Kidney capillary endothelial cell (primary cell): ENCODE results near the gene JUND.

Experiments
- DNase-seq: peaks from one replicate; pipeline ENCODE4 v3.0.0-alpha.2; 2018; ENCODE audit warnings: low spot score

Gene JUND

DNA sequence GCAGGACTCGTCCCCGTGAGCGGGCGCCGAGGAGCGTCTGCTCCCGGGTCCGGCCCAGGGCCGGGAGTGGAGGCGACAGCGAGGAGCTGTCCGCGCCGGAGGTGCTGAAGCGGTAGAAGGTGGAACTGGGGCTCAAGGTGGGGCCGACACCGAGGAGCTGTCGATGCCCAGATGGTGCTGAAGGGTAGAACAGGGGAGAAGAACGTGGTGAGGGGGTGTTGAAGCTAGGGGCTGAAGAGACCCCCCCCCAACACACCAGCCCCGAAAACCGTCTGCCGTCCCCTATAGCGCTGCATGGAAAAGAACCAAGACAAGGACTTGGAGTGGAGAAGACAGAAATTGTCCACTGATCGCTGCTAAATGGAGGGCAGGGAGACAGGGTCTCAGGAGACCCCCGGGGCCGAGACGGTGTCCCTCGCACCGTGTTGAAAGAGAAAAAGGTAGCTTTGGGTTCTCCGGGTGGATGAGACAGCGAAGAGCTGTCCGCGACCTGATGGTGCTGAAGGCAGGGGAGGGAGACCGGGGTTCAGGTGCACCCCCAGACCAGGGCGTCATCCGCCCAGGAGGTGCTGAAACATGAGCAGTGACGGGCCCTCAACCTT is 48.1 kb downstream of the JUND start:
- peak; percentile 30 for DNase-seq

DNA sequence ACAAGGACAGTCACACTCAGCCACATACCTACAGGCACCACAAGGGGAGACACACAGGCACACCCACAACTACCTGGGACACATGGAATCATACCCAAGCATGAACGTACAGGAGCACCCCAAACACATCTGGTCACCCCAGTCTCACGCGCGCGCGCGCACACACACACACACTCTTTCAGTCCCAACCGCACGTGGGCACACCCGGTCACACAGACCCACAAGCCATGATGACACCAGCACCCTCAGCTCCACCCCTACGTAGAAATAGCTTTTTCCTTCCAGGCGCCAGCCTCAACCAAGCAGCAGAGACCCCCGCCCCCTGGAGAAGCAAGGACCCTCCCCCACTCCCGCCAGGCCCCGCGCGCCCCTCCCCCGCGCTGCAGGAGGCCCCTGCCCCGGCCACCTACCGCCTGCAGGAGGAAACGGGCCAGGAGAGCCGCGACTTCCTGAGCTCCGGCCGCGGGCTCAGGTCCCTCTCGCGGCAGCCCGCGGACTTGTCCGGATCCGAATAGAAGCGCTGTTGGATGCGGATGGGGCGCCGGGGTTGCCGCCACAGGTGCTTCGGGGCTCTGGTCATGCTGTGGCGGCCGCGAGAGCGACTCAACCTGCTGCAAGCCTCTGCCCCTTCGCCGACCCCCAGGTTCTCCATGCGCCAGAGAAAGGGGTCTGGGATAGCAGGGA is 48.7 kb downstream of the JUND start:
- no peak for DNase-seq

DNA sequence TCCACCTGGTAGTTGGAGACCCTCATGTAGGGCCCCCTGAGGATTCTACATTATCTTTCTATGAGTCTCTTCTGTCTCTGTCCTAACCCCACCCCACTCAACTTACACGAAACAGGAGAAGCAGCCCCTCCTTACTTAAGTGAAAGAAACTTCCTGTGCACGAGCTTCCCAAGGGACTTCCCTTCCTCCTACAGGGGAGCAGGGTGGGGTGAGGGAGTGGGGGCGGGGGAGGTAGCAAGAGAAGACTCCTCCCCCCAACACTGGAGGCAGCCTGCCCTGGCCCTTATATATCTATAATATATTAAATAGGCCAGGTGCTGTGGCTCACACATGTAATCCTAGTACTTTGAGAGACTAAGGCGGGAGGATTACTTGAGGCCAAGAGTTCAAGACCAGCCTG is 49.6 kb downstream of the JUND start:
- DNase-seq = no peak

DNA sequence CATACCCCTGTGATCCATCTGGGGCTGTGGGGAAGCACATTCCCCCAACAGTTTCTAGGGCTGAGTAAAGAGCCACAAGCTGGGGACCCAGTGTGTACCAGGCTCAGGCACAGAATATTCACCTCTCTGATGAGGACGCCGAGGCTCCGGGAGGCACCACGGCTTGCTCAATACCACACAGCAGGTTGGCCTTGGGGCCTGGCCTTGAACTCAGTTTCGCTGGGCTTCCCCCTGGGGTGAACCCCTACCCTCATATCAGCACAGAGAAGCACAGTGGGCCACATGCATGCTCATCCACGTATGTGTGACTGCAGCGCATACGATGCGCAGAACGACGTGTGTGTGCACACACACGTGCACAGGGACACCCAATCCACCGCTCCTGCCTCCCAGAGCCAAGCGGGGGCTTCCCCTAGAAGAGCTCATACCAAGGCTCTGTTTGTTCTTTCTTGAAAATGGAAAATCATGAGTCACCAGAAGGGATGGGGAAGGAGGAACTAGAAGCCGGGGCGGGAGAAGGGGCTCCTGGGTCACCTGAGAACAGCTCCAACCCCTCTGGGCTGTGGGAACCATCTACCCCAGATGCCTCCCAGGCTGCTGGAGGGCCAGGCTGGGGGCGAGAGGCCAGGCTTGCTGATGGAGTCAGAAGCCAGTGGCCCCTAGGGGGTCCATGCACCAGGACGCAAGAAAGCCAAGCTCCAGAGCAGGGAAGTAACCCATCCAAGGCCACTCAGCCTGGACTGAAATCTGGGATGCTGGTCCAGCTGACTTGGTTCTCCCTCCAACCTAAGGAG is 50.3 kb downstream of the JUND start:
- no peak for DNase-seq

DNA sequence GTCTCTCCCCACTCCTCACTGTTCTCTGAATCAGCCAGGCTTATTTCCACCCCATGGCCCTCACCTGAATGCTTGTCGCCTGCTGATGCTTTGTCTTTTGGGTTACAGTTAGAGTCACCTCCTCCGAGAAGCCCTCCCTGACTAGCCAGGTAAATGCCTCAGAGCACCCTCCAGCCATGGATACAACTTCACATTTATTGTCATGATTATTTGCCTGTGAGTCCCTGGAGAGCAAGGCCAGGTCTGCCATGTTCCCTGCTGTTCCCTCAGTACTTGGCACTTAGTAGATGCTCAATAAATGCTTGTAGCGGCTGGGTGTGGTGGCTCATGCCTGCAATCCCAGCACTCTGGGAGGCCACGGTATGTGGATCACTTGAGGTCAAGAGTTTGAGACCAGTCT is 51.5 kb downstream of the JUND start:
- no peak for DNase-seq
